Esophagus squamous epithelium (tissue), 4 donors: ENCODE results near the gene KCTD11.

Experiments used
- POLR2A ChIP-seq, 4 donors: fragments of 450-650 bp; IDR thresholded peaks; one replicate each; pipeline ENCODE4 v1.6.1; 2017; ENCODE audit warnings: antibody characterized with exemption in 4 of 4, mild to moderate bottlenecking in 4 of 4, moderate library complexity in 3 of 4
- TF ChIP-seq, protein P1 (sequence below), 6 experiments: fragments of 450-650 bp in 4 of 6; fragments of 200-600 bp in 2 of 6; sonication (generic) in 2 of 6; IDR thresholded peaks; one replicate each; pipeline ENCODE4 v1.5.1; 2016 to 2019; ENCODE audit warnings: antibody characterized with exemption in 6 of 6, mild to moderate bottlenecking in 4 of 6, moderate library complexity in 4 of 6

DNA sequence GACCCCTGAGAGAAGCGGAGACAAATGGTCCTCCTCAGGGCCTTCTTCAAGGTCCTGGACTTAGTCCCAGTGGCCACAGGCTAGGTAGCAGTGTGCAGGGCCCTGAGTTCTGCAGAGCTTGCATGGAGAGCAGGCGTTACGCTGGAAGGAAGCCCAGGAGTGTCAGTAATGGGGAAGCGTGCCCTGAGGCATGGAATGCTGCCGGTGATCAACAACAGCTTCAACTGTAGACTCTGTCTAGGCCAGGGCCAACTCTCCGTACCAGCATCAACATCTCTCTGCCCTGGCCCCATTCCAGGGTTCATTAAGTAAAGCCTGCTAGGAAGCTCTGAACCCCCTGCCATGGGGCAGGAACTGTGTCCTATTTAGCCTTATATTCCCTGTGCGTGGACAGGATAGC lies 28.4 kb downstream of the KCTD11 start:
- TF ChIP-seq, protein P1, sequence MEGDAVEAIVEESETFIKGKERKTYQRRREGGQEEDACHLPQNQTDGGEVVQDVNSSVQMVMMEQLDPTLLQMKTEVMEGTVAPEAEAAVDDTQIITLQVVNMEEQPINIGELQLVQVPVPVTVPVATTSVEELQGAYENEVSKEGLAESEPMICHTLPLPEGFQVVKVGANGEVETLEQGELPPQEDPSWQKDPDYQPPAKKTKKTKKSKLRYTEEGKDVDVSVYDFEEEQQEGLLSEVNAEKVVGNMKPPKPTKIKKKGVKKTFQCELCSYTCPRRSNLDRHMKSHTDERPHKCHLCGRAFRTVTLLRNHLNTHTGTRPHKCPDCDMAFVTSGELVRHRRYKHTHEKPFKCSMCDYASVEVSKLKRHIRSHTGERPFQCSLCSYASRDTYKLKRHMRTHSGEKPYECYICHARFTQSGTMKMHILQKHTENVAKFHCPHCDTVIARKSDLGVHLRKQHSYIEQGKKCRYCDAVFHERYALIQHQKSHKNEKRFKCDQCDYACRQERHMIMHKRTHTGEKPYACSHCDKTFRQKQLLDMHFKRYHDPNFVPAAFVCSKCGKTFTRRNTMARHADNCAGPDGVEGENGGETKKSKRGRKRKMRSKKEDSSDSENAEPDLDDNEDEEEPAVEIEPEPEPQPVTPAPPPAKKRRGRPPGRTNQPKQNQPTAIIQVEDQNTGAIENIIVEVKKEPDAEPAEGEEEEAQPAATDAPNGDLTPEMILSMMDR (IDR thresholded peaks at IDR 0.05), result no peak
- no peak for TF ChIP-seq POLR2A (IDR thresholded peaks at IDR 0.05)
